ENCODE data around the gene APBB2.

DNA sequence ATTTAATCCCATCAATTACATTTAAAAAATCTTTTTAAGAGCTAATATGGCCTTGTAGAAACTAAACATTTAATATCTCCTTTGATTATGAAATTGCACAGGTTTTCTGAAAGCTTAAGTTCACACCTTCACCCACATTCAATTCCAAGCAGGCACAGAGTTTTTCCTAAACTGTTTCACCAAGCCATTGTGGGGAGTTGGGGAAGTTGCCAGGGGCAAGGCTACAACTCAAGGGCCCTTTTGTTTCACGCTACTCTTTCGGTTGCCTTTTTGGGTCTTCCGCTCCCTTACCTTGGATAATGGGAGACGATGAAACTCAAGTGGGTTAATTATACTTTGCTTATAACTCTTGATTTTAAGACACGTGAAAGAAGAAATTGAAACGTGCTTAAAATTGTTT is 33.3 kb downstream of the APBB2 start:
- no peak for TF ChIP-seq CREB1 (CRISPR knock-in tag; IDR thresholded peaks at IDR 0.05; ENCODE audit: low read depth)
- TF ChIP-seq, protein P1, sequence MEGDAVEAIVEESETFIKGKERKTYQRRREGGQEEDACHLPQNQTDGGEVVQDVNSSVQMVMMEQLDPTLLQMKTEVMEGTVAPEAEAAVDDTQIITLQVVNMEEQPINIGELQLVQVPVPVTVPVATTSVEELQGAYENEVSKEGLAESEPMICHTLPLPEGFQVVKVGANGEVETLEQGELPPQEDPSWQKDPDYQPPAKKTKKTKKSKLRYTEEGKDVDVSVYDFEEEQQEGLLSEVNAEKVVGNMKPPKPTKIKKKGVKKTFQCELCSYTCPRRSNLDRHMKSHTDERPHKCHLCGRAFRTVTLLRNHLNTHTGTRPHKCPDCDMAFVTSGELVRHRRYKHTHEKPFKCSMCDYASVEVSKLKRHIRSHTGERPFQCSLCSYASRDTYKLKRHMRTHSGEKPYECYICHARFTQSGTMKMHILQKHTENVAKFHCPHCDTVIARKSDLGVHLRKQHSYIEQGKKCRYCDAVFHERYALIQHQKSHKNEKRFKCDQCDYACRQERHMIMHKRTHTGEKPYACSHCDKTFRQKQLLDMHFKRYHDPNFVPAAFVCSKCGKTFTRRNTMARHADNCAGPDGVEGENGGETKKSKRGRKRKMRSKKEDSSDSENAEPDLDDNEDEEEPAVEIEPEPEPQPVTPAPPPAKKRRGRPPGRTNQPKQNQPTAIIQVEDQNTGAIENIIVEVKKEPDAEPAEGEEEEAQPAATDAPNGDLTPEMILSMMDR (conservative IDR thresholded peaks at IDR 0.05; ENCODE audit: low read depth in 2 of 2), result no peak
- TF ChIP-seq POLR2AphosphoS5 (IDR thresholded peaks at IDR 0.05; ENCODE audit: low read depth), result no peak
- TF ChIP-seq, protein P2, sequence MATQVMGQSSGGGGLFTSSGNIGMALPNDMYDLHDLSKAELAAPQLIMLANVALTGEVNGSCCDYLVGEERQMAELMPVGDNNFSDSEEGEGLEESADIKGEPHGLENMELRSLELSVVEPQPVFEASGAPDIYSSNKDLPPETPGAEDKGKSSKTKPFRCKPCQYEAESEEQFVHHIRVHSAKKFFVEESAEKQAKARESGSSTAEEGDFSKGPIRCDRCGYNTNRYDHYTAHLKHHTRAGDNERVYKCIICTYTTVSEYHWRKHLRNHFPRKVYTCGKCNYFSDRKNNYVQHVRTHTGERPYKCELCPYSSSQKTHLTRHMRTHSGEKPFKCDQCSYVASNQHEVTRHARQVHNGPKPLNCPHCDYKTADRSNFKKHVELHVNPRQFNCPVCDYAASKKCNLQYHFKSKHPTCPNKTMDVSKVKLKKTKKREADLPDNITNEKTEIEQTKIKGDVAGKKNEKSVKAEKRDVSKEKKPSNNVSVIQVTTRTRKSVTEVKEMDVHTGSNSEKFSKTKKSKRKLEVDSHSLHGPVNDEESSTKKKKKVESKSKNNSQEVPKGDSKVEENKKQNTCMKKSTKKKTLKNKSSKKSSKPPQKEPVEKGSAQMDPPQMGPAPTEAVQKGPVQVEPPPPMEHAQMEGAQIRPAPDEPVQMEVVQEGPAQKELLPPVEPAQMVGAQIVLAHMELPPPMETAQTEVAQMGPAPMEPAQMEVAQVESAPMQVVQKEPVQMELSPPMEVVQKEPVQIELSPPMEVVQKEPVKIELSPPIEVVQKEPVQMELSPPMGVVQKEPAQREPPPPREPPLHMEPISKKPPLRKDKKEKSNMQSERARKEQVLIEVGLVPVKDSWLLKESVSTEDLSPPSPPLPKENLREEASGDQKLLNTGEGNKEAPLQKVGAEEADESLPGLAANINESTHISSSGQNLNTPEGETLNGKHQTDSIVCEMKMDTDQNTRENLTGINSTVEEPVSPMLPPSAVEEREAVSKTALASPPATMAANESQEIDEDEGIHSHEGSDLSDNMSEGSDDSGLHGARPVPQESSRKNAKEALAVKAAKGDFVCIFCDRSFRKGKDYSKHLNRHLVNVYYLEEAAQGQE (IDR thresholded peaks at IDR 0.05; ENCODE audit: unreplicated experiment), result no peak
- TF ChIP-seq JUNB (IDR thresholded peaks at IDR 0.05; ENCODE audit: unreplicated experiment), result no peak
- TF ChIP-seq EZH2 (IDR thresholded peaks at IDR 0.05; ENCODE audit: low read depth, unreplicated experiment), result no peak
- no peak for TF ChIP-seq EZH2phosphoT487 (IDR thresholded peaks at IDR 0.05; ENCODE audit: unreplicated experiment)
- TF ChIP-seq STAT1 (IDR thresholded peaks at IDR 0.05; ENCODE audit: unreplicated experiment), result no peak
- TF ChIP-seq ZNF114 (CRISPR knock-in tag; IDR thresholded peaks at IDR 0.05), result no peak
- no peak for TF ChIP-seq ZNF331 (CRISPR knock-in tag; IDR thresholded peaks at IDR 0.05; ENCODE audit: low read depth)
